Left ventricle myocardium inferior (tissue), 1 donor: Measurements from ENCODE around the gene VCAM1. TPM values are rescaled to one million over a fixed set of nuclear protein-coding genes. Genes with fewer than 3 reads are reported as not detected.

ENCODE experiments used
- DNase-seq: peaks from one replicate; pipeline ENCODE4 v3.0.0-alpha.2; 2020
- H3K27ac ChIP-seq: fragments of 200-600 bp; replicated peaks from 2 replicates; pipeline ENCODE4 v1.8.0; 2021
- H3K27me3 ChIP-seq: fragments of 200-600 bp; 2 replicates; pipeline ENCODE4 v1.8.0; 2021; ENCODE audit warnings: low read depth
- H3K36me3 ChIP-seq: fragments of 200-600 bp; 2 replicates; pipeline ENCODE4 v1.8.0; 2021
- H3K4me1 ChIP-seq: fragments of 200-600 bp; 2 replicates; pipeline ENCODE4 v1.8.0; 2021
- H3K4me3 ChIP-seq: fragments of 200-600 bp; 2 replicates; pipeline ENCODE4 v1.8.0; 2021; ENCODE audit warnings: mild to moderate bottlenecking, moderate library complexity
- H3K9me3 ChIP-seq: fragments of 200-600 bp; replicated peaks from 2 replicates; pipeline ENCODE4 v1.8.0; 2021
- intact Hi-C: fragments of 100-400 bp; cut with micrococcal nuclease; formaldehyde crosslinking; loops from one replicate; pipeline ENCODE4 v1.11.0; 2022
- total RNA-seq: library from RNA; stranded (reverse); fragmentation: NEBNext Ultra II Directional; extraction: Animal tissue kit (Norgen Biotek cat#: 25700); gene quantifications from one replicate; pipeline ENCODE4 v1.2.1, GENCODE V29; 2021
- TF ChIP-seq, protein P1 (sequence below): fragments of 200-600 bp; IDR thresholded peaks from 2 replicates; pipeline ENCODE4 v1.8.0; 2021; ENCODE audit warnings: antibody characterized with exemption, mild to moderate bottlenecking, borderline replicate concordance
- donor health status: DM: no; HTN: yes; CAD: no; lungs with severe emphysema.

VCAM1 gene
- total RNA-seq, 1 donor from 2014 or later = 4.0 TPM

DNA sequence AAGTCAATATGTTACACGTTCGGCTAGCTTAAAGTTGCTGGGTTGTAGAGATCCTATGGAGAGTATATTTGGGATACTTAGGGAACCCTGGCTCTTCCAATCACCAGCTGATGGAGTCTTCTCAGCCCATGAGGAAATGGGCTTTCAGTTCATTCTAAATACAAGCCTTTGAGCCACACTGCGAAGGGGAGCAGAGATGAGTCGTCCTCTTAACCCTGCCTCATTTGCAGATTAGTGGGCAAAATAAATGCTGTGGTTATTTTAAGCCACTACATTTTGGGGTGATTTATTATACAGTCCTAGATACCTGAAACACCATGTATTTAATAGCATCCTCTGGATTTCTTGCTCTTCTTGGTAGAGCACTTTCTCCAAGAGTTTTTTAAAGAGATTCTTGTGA is 19.0 kb upstream of the VCAM1 start:
- no peaks in the 10 kb centered on the region for H3K36me3 ChIP-seq
- no peaks in the 10 kb centered on the region for H3K27me3 ChIP-seq
- H3K9me3 ChIP-seq = peaks cover 32% of the 10 kb centered on the region
- TF ChIP-seq, protein P1, sequence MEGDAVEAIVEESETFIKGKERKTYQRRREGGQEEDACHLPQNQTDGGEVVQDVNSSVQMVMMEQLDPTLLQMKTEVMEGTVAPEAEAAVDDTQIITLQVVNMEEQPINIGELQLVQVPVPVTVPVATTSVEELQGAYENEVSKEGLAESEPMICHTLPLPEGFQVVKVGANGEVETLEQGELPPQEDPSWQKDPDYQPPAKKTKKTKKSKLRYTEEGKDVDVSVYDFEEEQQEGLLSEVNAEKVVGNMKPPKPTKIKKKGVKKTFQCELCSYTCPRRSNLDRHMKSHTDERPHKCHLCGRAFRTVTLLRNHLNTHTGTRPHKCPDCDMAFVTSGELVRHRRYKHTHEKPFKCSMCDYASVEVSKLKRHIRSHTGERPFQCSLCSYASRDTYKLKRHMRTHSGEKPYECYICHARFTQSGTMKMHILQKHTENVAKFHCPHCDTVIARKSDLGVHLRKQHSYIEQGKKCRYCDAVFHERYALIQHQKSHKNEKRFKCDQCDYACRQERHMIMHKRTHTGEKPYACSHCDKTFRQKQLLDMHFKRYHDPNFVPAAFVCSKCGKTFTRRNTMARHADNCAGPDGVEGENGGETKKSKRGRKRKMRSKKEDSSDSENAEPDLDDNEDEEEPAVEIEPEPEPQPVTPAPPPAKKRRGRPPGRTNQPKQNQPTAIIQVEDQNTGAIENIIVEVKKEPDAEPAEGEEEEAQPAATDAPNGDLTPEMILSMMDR = no peak
- H3K4me3 ChIP-seq = no peak overlapping the region
- H3K27ac ChIP-seq = no peak overlapping the region
- no peak for DNase-seq
- no peaks in the 10 kb centered on the region for H3K4me1 ChIP-seq
- intact Hi-C loops = no loop called here

DNA sequence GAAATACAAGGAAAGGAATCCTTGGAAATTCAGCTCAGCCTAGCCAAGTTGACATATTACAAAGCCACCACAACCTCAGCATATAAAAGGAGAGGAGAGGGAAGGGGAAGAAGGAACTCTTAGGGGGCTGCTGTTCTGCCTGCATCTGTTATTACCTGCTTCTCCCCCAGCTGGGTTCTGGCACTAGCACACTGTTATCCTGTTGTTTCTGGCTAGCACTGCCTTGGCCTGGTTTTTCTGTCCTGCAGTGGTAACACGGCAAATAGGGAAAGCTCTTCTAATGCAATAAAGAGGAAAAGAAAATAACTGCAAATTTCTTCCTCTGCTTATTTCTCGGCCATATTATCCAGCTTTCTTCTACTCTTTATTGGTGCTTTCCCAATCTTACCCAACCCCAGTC is 16.5 kb upstream of the VCAM1 start:
- Histone ChIP-seq H3K4me3 (no peak overlapping the region), H3K27me3 (no peaks in the 10 kb centered on the region), H3K27ac (no peak overlapping the region), H3K4me1 (peaks cover 8% of the 10 kb centered on the region), H3K9me3 (peaks cover 8% of the 10 kb centered on the region), H3K36me3 (no peaks in the 10 kb centered on the region)
- no peak for DNase-seq
- intact Hi-C loops = no loop called here
- TF ChIP-seq, protein P1 = no peak

DNA sequence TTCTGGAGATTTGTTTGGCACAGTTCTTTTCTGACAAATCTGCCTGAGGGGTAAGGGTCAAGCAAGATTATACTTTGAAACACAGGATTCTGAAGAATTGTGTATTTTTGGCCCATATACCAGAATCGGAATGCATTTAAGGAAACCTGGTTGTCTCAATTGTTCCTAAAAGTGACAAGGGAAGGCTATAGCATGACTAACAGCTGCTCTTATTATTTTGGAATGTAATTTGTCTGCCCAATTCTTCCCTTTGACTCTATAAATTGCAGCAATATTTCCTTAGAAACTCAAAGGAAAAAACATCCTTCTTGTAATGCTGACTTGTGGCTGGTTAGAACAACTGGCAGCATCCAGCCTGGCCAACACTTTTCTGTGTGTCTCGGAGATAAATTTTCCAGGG is 15.8 kb upstream of the VCAM1 start:
- no peak for DNase-seq
- Histone ChIP-seq H3K4me1 (peaks cover 12% of the 10 kb centered on the region), H3K27ac (no peak overlapping the region), H3K9me3 (peaks cover 2% of the 10 kb centered on the region), H3K4me3 (no peak overlapping the region), H3K36me3 (no peaks in the 10 kb centered on the region), H3K27me3 (no peaks in the 10 kb centered on the region)
- TF ChIP-seq, protein P1 = no peak
- intact Hi-C loops = no loop called here

DNA sequence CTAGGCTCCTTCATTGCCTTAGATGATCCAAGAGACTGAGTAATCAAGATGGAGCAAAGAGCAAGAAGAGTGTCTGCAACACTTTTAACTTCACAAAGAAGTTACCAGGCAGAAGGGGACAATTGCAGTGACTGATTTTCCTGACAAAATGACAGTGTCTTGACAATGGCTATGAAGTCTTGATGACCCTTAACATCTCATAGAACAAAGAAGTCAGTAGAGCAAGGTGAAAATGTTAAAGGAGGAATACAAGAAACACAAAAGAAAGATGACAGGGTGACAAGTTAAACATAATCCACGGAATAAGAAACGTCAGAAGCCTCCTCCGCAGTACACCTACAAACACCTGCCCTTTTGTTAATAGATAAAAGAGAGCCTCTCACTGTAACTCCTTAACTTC is 15.1 kb upstream of the VCAM1 start:
- TF ChIP-seq, protein P1 = no peak
- Histone ChIP-seq H3K4me1 (peaks cover 12% of the 10 kb centered on the region), H3K9me3 (no peaks in the 10 kb centered on the region), H3K36me3 (no peaks in the 10 kb centered on the region), H3K27me3 (no peaks in the 10 kb centered on the region), H3K4me3 (no peak overlapping the region), H3K27ac (no peak overlapping the region)
- intact Hi-C loops = no loop called here
- DNase-seq = no peak

DNA sequence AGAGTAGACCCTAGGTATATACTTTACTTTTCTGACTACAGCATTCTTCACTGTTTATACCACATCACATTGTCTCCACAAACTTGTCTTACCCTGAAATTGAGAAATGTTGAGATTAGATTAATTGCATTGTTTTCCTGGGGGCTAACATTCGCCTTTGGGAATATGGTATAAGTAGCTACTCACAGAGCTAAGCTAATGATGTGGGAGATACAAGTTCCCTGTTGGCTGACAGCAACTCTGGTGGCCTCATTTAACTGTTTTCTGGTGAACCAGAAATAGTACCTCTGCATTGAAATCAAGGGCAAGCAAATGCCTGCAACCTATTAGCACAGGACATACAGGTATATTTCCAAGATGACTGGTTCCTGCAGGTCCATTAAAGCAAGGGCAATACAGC is 13.2 kb upstream of the VCAM1 start:
- peaks cover 12% of the 10 kb centered on the region for H3K4me1 ChIP-seq
- H3K27me3 ChIP-seq = no peaks in the 10 kb centered on the region
- intact Hi-C loops = no loop called here
- DNase-seq = no peak
- H3K36me3 ChIP-seq = no peaks in the 10 kb centered on the region
- no peaks in the 10 kb centered on the region for H3K9me3 ChIP-seq
- H3K4me3 ChIP-seq = no peak overlapping the region
- no peak overlapping the region for H3K27ac ChIP-seq
- TF ChIP-seq, protein P1 = no peak

DNA sequence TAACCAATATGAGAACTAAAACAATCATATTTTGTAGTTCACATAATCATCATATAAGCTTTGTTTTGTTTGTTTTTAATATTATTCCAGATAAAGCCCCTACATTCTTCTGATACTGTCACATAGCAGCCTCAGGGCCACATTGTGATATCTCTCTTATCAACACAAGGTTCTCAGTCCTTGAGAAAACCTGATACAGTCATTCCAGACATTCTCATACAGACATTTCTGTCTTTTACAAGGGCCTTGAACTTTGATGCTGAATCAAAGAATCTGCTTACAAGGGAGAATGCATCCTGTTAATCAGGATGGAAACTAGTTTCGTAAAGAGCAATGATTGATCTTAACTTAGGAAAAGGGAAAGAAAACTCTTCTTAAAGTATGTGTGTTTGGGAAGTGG is 12.7 kb upstream of the VCAM1 start:
- DNase-seq = no peak
- no peak overlapping the region for H3K4me3 ChIP-seq
- H3K9me3 ChIP-seq = no peaks in the 10 kb centered on the region
- H3K4me1 ChIP-seq = peaks cover 12% of the 10 kb centered on the region
- intact Hi-C loops = no loop called here
- no peak overlapping the region for H3K27ac ChIP-seq
- H3K27me3 ChIP-seq = no peaks in the 10 kb centered on the region
- TF ChIP-seq, protein P1 = no peak
- no peaks in the 10 kb centered on the region for H3K36me3 ChIP-seq
